VCaP (cell line): ENCODE data around the gene SRGAP2C.
"Not testable (repeated sequence)": the region's sequence is repeated elsewhere in the genome, so short reads cannot be mapped to it uniquely, and the experiment has no call there.

Experiments
- H3K27ac ChIP-seq: fragments of 450-650 bp; 2 replicates; pipeline ENCODE4 v1.5.1; 2017
- TF ChIP-seq, protein P1 (sequence below): fragments of 450-650 bp; conservative IDR thresholded peaks from 2 replicates; pipeline ENCODE4 v1.5.1; 2017; ENCODE audit warnings: mild to moderate bottlenecking, moderate library complexity

Gene SRGAP2C

DNA sequence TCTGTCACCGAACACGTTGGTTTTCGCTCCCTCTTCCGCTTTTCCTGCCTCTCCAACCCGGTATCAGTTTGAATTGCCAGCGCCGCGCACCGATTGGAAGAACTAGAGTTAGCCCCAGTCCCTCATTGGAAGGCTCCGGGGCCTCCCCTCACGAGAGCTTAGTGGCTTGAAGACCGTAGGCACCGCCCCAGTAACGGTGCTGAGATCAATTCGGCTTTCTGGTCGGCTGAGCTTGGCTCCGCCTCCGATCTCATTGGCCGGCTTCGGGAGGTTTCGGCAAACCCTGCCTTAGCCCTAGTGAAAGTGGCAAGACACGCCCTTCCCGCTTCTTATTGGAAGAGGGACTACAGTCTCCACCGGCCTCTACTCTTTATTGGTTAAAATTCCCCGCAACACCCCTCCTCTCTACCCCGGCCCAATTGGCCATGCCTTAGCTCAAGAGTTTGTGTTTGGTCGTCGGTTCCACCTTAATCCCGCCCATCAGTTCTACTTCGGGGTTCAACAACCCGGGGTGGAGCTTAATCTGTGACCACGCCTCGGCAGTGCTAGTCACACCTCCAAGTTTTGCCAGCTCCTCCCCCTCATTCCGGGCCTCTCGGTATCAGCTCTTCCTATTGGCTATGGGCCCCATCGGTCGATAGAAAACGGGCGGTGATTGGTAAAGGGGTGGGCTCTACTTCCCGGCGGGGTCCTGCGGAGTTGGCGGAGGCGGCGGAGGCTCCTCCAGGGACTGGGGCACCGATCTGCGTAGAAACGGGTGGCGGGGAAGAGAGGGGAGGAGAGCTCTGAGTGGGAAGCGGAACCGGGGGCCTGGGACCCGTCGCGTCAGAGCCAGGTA, at the start of gene SRGAP2C, which contains the start of gene FAM72B:
TSS of gene SRGAP2C (plus strand) at position 686 of the 838 bp plus-strand sequence. CDS start 2,472 bp downstream, outside the sequence.
TSS of gene FAM72B (minus strand) at position 51 of the 838 bp plus-strand sequence. CDS start 851 bp downstream, outside the sequence.
- H3K27ac ChIP-seq, result not testable (repeated sequence)

DNA sequence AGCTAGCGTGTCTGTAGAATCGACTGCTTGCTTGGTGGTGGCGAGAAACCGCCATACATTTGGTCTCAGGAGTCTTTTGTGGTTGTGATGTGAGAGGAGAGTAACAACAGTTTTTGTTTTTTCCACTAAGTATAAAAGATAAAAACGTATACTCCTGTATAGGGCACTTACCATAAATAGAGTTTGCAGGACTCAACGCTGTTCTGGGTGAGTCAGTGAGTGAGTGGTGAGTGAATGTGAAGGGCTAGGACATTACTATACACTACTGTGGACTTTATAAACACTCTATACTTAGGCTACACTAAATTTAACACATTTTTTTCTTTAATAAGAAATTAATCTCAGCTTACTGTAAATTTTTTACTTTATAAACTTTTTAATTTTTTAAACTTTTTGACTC, 44.4 kb upstream of the SRGAP2C start:
- H3K27ac ChIP-seq, result not testable (repeated sequence)

DNA sequence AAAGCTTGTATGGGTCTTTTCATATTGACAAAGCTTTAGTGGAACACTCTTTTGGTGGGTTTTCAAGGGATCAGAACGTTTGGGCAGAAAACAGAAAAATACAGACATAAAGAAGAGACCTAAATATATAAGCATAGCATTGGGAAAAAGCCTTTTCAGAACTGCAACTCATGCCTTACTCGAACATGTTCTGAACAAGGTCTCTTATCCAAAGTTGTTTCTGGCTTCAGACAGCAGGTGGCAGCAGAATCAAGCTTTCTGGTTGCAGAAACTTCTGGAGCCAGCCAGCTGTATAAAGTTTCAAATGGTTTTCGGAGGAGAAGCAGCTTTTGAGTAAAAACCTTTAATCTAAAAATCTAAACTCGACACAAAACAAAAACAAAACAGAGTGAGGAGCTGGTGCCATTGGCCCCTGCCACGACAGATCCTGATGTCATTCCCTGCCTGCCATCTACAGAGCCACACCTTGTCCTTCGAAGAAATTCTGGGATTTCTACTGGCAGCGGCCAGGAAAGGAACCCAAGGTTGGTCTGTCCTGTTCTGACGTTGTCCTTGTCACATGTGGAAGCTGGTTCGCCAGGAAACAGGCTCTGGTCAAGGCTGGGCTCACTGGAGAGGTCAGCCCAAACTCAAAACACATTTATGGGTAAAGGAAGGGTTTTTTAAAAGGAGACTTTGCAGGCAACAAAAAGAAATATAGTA, 36.1 kb upstream of the SRGAP2C start:
- H3K27ac ChIP-seq, result not testable (repeated sequence)

DNA sequence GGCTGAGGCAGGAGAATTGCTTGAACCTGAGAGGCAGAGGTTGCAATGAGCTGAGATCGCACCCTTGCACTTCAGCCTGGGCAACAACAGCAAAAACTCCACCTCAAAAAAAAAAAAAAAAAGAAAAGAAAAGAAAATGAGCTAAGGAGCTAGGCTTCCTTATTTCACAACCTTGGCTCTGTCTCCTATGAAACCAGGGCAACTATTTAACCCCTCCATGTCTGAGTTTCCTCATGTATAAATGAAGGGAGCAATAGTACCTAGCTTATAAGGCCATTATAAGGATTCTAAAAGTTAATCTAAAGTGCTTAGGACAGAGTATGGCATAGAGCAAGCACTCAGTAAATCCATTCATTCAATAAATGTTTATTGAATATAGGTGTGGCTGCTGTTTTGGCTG, 33.5 kb upstream of the SRGAP2C start:
- not testable (repeated sequence) for H3K27ac ChIP-seq

DNA sequence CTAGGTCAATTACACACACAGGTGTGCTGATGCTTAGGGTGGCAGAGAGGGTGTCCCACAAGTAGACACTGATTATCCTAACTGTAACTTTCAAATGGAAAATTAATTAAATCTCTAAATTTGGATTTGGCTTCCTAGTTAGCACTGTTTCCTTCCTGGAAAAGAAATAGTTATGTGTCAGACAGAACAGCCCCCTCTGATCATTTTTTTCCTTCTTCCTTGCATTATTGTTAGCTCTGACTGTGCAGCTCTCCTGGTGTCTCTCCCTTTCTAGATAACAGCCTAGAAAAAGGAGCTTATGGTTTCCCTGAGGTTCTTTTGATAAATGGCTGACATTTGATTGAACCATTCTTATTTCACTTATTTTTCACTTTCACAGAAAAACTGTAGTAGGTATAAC, 32.0 kb upstream of the SRGAP2C start:
- not testable (repeated sequence) for H3K27ac ChIP-seq

DNA sequence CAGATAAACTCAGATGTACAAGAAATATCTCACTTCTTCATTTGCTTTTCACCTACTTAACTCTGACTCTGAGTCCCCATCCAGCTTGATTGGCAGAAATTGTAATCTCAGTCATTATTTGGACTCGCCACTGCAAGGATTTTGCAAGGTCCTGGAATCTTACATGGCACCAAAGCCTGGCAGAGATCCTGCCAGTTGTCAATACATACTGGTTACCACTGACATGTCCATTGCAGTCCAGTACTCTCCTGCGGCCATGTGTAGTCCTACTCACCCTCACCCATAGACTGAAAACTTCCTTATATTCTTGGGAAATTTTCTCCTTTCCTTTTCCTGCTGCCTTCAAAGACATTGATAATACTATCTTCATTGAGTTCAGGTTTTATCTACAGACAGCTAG, 30.0 kb upstream of the SRGAP2C start:
- H3K27ac ChIP-seq, result not testable (repeated sequence)

DNA sequence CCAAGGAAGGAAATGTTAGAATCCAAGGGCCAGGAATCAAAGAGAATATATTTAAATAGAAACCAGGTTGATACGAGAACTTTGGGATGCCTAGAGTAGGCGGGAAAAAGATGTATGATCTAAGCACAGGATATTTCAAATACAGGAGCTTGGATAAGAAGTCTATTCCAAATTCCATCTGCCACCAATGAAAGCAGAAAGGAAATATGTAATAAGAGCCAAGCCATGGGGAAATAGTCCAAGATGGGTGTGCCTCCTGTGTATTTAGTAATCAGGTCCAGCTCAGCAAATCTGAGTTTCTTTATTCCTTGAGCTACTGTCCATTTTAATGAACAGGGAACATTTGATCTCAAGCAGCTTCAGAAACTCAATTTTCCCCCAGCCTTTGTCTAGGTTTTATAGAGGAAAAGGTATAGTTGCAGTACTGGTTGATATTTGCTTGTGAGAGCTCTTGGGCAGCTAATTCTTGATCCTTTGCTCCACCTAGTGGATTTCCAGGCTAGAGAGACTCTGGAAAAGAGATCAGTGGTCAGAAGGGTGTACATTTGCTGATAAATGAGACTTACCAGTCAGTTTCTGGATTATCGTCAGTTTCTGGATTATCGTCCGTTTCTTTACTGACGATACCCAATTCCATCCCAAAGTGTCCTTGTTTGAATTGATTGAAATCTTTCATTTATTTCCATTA, 29.0 kb upstream of the SRGAP2C start:
- H3K27ac ChIP-seq, result not testable (repeated sequence)
- TF ChIP-seq, protein P1, sequence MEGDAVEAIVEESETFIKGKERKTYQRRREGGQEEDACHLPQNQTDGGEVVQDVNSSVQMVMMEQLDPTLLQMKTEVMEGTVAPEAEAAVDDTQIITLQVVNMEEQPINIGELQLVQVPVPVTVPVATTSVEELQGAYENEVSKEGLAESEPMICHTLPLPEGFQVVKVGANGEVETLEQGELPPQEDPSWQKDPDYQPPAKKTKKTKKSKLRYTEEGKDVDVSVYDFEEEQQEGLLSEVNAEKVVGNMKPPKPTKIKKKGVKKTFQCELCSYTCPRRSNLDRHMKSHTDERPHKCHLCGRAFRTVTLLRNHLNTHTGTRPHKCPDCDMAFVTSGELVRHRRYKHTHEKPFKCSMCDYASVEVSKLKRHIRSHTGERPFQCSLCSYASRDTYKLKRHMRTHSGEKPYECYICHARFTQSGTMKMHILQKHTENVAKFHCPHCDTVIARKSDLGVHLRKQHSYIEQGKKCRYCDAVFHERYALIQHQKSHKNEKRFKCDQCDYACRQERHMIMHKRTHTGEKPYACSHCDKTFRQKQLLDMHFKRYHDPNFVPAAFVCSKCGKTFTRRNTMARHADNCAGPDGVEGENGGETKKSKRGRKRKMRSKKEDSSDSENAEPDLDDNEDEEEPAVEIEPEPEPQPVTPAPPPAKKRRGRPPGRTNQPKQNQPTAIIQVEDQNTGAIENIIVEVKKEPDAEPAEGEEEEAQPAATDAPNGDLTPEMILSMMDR, result peak; percentile 38

DNA sequence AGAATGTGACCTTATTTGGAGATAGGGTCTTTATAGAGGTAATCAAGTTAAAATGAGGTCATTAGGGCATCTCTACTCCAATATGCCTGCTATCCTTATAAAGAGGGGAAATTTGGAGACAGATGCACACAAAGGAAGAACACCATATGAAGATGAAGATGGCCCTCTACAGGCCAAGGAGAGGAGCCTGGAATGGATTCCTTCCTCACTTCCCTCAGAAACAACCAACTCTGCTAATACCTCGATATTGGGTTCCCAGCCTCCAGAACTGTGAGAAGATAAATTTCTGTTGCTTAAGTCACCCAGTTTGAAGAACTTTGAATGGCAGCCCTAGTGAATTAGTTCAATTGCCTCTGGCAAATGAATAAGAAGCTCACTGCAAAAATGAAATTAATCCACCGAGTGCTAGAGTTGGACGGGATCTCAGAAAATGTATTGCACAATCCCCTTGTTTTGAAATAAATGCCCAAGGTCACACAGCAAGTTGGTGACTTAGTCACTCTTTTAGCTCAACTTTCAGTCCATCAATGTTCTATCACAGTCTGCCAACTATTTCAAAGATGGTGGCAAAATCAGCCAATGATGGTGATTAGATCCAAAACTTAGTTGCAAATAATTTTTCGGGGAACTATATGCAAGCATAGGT, 27.7 kb upstream of the SRGAP2C start:
- not testable (repeated sequence) for H3K27ac ChIP-seq

DNA sequence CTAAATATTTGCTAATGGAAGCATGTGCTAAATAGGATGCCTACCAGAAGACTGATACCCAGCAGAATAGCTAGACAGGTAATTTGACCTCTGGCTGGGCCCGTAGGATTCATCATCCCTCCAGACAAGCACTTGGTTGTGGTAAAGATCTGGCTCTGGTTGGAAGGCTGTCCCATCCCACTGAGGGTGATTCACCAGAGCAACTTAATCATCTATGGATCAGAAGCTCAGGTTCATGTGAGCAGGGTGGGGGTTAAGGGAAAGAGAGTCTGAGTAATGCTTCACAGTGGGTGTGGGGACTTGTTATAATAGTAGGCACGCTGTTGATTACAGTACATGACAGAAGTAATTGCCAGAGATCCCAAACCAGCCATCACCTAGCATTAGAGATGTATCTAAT, 27.2 kb upstream of the SRGAP2C start:
- H3K27ac ChIP-seq, result not testable (repeated sequence)

DNA sequence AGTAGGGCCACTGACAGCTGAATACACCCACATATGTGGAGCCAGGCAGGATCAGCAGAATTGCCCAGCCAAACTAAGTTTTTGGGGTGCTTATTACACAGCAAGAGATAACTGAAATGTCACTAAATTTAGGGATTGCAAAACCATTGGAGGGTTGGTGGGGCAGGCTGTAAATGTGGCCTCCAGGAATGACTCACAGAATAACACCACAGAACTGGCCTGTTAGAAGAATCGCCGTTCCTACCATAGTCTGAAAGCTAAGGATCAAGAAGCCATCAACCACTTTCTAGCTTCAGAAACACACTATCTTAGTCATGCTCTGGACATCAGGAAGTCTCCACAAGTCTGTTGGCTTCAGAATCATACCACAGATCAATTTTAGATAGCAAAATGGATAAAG, 24.7 kb upstream of the SRGAP2C start:
- not testable (repeated sequence) for H3K27ac ChIP-seq

DNA sequence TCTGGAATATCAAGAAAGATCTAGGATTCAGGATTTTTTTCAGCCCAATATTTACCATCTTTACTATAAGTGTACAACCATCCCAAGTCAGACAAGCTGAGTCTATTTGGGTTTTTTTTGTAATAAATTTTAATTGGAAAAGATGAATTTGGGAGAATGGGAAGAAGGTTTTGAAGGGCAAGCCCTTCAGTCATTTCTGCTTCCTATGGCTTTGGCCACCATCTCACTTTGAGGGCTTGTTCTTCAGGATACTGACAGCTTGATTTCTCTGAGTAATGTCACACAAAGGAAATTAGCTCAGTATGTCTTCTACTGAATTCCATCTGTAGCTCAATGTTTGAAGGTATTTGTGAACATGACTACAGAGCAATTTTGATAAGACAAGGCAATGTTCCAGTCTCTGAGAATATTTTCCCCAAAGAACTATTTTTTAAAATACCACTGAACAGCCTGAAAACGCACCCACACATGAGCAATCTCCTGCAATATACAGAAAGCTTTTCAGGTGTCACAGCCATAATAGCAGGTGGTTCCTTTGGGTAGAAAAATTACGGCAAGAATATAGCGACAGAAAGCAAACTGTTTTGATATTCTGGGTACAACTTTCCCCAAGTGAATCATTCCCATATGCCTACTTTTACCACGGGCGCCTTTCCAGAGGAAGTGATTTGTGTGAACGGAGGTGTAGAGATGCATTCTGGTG, 23.4 kb upstream of the SRGAP2C start:
- not testable (repeated sequence) for H3K27ac ChIP-seq

DNA sequence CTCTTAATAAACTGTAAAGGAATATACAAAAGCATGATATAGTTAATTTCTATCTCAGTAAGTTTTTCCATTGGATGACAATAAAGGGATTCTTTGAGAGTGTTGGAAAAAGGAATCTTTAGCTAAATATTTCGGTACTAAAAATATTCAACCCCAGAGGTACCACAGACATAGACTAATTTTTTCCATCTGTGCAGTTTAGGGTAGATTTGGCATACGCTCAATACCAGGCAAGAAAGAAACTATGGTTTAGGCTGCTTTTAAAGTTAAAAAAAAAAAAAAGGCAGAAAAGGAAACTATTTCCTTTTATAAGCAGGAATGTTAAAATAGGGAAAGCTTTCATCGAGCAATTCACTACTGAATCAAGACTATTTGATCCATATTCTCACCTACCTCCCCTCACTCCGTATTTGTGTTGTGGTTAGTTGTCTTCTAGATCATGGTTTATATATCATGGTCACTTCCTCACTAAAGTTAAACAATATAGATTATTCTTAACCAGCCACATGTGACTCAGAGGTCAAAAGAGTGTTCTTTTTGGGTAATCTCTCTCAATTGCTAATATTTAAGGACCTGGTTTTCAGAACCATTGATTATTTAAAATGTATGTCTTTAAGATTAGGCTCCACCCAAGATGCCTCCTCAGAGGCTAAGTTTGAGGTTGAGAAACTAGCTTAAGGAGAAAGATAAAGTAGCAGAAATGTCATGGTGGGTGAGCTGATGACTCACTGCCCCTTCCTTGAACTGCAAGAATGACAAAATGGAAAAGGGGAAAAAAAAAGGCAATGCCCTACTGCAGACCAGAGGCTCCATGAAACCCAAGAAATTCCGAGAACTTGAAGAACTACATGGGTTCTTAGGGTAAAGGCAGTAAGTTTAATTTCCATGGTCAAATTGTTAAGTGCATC, 20.7 kb upstream of the SRGAP2C start:
- H3K27ac ChIP-seq, result not testable (repeated sequence)

DNA sequence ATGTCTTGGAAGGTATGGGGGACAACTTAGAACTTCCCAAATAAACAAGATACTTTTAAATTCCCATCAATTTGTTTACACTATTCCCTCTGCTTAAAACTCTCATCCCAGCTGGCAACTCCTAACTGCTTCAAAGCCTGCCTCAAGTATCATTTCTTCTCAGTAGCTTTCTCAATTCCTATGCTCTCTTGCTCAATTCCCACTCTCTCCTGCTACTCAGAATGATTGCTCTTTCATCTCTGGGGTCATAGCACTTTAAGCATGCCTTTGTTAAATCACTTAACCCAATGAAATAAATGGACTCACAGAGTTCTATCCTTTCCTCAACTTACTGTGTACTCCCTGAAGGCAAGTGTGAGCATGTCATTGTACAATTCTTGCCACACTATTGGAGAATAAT, 19.5 kb upstream of the SRGAP2C start:
- H3K27ac ChIP-seq, result not testable (repeated sequence)

DNA sequence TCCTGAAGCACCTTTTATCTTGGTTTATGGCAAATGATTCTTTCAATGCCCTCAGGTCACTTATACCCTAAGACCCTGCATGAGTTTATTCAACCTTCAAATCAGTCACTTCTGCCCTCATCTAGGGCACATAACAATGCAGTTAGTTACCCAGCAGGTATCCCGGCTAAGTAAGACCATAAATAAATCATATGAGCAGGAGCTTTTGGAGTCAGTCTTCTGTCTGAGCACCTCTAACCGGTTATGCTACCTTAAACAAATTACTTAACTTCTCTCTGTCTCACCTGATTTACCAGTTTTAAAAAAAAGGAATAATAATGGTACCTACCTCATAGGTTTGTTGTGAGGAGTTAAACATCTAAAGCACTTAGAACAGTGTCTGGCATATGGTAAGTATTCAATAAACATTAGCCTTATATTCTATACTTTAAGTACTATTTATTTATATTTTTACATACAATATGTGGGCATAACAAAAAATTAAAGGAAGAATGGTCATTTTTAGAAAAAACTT, 17.5 kb upstream of the SRGAP2C start:
- H3K27ac ChIP-seq, result not testable (repeated sequence)

DNA sequence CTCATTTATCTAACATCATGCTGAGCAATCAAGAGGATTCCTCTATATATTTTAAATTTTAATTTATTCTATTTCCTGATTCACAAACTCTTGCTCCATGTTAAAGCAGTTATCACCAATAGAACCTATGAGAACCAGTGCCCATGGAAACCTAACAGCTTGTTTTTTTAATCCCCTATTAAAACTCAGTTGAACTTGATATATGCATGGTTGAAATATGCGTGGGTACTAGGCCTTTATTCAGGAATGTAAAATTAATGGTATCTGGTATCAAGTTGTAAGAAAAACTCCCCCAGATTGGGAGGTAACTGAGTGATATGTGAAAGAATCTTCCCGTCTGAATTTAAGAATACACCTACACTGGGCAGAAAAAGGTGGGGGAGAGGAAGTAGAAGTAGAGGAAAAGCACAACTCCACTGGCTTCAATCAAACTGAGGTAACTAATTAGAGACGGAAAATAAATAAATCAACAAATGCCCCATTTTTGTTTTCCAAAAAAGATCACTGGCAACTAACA, 16.6 kb upstream of the SRGAP2C start:
- not testable (repeated sequence) for H3K27ac ChIP-seq

DNA sequence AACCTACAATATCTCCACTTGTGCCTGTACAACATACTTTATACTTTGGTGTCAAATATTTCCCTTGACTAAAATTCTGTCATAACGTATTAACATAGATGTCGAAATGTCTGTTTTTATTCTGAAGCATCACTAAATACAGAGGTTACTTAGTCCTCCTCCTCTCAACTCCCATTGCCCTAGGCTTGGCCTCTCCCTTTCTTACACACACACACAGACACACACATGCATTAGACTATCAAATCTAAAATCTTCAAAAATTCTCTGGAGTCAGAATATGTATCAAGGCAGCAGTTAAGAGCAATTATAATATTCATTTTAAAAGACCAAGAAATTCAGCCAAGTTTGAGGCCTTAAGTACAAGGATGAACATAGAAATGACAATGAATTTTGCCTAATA, 8.1 kb upstream of the SRGAP2C start:
- H3K27ac ChIP-seq, result not testable (repeated sequence)

DNA sequence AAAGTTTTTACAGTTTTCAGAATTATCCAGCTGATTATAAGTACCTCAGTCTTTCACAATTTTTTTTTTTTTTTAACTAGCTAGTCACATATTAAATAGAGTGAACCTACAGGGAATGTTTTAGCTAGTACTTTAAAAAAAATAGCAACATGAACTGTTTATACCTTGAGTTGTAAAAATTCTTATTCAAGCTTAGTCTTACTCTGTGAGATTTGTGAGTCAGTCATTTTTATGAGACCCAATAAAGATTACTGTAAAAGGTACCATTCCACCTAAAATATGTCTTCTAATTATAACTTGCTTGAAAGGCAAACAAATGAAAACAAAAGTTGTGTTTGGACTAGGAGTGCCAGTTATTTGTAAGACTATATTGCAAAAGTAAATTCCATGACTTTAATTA, 6.6 kb upstream of the SRGAP2C start:
- H3K27ac ChIP-seq, result not testable (repeated sequence)

DNA sequence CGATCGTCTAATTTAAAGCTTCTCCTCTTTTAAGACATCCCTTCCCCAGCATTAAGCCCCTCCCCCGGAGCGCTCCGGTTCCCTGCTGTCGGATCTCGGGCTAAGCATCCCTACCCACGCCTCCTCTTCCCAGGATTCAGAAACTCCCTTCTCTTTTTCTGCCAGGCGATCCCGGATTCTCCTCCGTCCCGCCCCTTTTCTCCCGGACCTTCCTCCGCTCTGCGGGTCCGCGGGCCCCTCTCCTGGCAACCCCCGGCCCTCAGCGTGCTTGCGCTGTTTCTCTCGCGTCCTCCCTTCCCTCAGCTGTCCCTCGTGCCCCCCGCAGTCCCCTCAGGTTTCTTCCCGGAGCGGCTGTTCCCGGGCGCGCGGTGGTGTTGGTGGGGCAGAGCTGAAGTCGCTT, 908 bp upstream of the SRGAP2C start:
- H3K27ac ChIP-seq, result not testable (repeated sequence)
